ENCODE data around the gene IL1RN. TPM values are rescaled to one million over a fixed set of nuclear protein-coding genes. Genes with fewer than 3 reads are reported as not detected.

The IL1RN gene, protein sequence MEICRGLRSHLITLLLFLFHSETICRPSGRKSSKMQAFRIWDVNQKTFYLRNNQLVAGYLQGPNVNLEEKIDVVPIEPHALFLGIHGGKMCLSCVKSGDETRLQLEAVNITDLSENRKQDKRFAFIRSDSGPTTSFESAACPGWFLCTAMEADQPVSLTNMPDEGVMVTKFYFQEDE
- 1 to 10 TPM; 6.0 to 7.1 TPM for total RNA-seq
- polyA plus RNA-seq, result 10 to 100 TPM in 1 of 2 donors, under 1 TPM in 1; 0.74 to 11.6 TPM
- long read RNA-seq, donor 1, partial matches to known transcripts, result 0 of 2 reads
- long read RNA-seq, donor 1, other reads (novel, unspliced or antisense), result 1 of 2 reads
- long read RNA-seq, donor 2, partial matches to known transcripts, result 0 of 1 reads
- long read RNA-seq, donor 2, other reads (novel, unspliced or antisense), result 1 of 1 reads

DNA sequence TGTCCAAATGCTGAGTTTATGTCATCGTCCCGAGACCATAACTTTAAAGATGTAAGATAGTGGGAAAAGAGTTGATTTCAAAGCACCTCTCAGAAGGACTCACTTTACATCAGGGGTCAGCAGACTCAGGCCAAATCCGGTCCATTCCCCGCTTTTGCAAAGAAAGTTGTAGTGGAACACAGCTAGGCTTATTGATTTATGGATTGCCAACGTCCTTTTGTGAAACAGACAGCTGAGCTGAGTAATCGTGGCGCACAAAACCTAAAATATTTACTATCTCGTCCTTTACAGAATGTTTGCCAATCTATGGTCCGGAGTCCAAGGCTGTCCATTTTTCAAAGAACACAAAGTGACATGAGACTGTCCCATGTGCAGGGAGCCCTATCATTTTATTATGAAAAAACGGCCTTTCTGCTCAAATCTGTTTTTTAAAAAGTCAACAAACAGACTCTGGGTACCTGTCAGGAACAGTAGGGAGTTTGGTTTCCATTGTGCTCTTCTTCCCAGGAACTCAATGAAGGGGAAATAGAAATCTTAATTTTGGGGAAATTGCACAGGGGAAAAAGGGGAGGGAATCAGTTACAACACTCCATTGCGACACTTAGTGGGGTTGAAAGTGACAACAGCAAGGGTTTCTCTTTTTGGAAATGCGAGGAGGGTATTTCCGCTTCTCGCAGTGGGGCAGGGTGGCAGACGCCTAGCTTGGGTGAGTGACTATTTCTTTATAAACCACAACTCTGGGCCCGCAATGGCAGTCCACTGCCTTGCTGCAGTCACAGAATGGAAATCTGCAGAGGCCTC lies at the start of gene IL1RN:
IL1RN (plus strand) TSS at position 754 of the 801 bp plus-strand sequence; CDS start at position 781, 27 bp downstream.
- DNase-seq, result peak in 1 of 2 donors; percentile 62
- Histone ChIP-seq H3K4me1 (ENCODE audit: control insufficient read depth in 1 of 2, insufficient read depth in 2 of 2, low read length in 2 of 2) (no peaks in the 10 kb centered on the region), H3K27me3 (ENCODE audit: control insufficient read depth in 1 of 2, insufficient read depth in 2 of 2, low read length in 1 of 2) (no peaks in the 10 kb centered on the region), H3K27ac (ENCODE audit: low read depth in 1 of 2, low read length in 2 of 2) (no peak within 1 kb of the TSS), H3K4me3 (ENCODE audit: low read length in 2 of 2) (no peak within 1 kb of the TSS), H3K36me3 (ENCODE audit: control insufficient read depth in 1 of 2, insufficient read depth in 2 of 2, low read length in 1 of 2) (no peaks in the 10 kb centered on the region), H3K9me3 (ENCODE audit: control insufficient read depth, low read length) (no peaks in the 10 kb centered on the region)
- WGBS, 2 donors, result 82 to 84% methylated on average over 16 of the region's 16 CpGs
- intact Hi-C loops (cut with DNase I), result no loop called here
- peak; percentile 52 for ATAC-seq (ENCODE audit: low FRiP score)

DNA sequence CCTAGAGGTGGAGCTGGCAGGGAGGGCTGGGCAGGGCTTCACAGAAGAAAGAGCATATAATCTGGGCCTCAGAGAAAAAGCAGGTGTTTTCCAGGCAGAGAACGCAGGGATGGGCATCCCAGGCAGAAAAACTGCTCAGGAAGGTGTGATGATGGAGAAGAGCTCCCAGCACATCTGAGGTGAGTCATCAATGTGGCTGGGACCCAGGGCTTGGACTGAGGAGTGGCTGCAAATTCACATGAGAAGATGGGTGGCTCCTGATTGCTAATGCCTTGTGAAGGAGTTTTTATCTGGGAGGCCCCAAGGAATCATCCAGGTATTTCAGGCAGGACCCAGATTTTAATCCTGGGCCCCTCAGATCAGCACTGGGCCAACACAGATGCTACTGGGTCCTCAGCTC lies 49.5 kb upstream of the IL1RN start:
- H3K27ac ChIP-seq (ENCODE audit: low read depth in 1 of 2, low read length in 2 of 2), result no peak overlapping the region
- no peak for ATAC-seq (ENCODE audit: low FRiP score)

DNA sequence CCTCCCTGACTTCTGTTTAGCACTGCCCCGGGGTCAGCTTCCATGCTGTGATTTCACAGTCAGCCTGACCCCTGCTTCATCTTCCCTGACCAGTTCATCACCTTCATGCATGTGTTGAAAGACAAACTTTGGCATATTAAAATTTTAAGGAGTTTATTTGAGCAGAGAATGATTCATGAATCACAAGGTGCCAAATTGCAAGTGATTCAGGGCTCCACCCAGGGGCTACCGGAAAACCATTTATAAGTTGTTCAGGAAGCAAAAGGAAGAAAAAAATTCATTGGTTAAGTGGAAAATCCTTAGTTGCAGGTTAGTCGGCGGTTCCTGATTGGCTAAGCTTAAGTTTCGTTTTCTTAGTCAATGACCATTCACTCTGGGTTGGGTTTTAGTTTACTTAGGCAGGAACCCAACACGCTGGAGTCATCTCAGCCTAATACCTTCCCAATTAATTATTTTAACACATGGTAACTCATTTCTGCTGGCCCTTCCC lies 49.0 kb upstream of the IL1RN start:
- ATAC-seq (ENCODE audit: low FRiP score) (no peak), DNase-seq (no peak)
- WGBS, 2 donors, result 26 to 34% methylated on average over 6 of the region's 6 CpGs
- no peak overlapping the region for H3K4me3 ChIP-seq (ENCODE audit: low read length in 2 of 2)
- no peaks in the 10 kb centered on the region for H3K36me3 ChIP-seq (ENCODE audit: control insufficient read depth in 1 of 2, insufficient read depth in 2 of 2, low read length in 1 of 2)
- no peaks in the 10 kb centered on the region for H3K4me1 ChIP-seq (ENCODE audit: control insufficient read depth in 1 of 2, insufficient read depth in 2 of 2, low read length in 2 of 2)
- no peaks in the 10 kb centered on the region for H3K27me3 ChIP-seq (ENCODE audit: control insufficient read depth in 1 of 2, insufficient read depth in 2 of 2, low read length in 1 of 2)
- no peak overlapping the region for H3K27ac ChIP-seq (ENCODE audit: low read depth in 1 of 2, low read length in 2 of 2)
- intact Hi-C loops (cut with DNase I), result no loop called here
- H3K9me3 ChIP-seq (ENCODE audit: control insufficient read depth, low read length), result peaks cover 2% of the 10 kb centered on the region

More for the DNA sequence above, 49.5 kb upstream of the IL1RN start:
- 68 to 79% methylated on average over 1 of the region's 1 CpG for WGBS, 2 donors
- no peaks in the 10 kb centered on the region for H3K36me3 ChIP-seq (ENCODE audit: control insufficient read depth in 1 of 2, insufficient read depth in 2 of 2, low read length in 1 of 2)
- no peaks in the 10 kb centered on the region for H3K27me3 ChIP-seq (ENCODE audit: control insufficient read depth in 1 of 2, insufficient read depth in 2 of 2, low read length in 1 of 2)
- intact Hi-C loops (cut with DNase I), result no loop called here
- H3K4me1 ChIP-seq (ENCODE audit: control insufficient read depth in 1 of 2, insufficient read depth in 2 of 2, low read length in 2 of 2), result no peaks in the 10 kb centered on the region
- DNase-seq, result no peak
- H3K9me3 ChIP-seq (ENCODE audit: control insufficient read depth, low read length), result no peaks in the 10 kb centered on the region
- no peak overlapping the region for H3K4me3 ChIP-seq (ENCODE audit: low read length in 2 of 2)

DNA sequence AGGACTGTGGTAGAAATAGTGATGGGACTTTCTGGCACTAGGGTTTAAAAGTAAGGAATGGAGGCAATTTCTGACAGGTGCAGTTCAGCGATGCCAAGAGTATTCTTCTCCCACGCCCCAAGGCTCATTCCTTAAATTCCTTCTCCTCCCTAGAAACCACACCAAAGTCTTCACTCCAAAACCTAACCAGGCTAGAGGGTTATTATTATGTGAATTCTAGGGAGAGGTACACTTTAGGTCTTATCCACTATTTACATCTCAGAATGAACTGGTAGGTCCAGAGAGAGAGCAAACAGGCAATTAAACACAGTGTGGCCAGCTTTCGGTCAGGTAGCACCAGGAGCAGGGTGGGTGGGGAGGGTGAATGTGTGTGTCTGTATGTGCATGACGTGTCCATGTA lies 48.3 kb upstream of the IL1RN start:
- H3K4me3 ChIP-seq (ENCODE audit: low read length in 2 of 2), result no peak overlapping the region
- no peak overlapping the region for H3K27ac ChIP-seq (ENCODE audit: low read depth in 1 of 2, low read length in 2 of 2)
- H3K36me3 ChIP-seq (ENCODE audit: control insufficient read depth in 1 of 2, insufficient read depth in 2 of 2, low read length in 1 of 2), result no peaks in the 10 kb centered on the region
- H3K4me1 ChIP-seq (ENCODE audit: control insufficient read depth in 1 of 2, insufficient read depth in 2 of 2, low read length in 2 of 2), result no peaks in the 10 kb centered on the region
- no peaks in the 10 kb centered on the region for H3K27me3 ChIP-seq (ENCODE audit: control insufficient read depth in 1 of 2, insufficient read depth in 2 of 2, low read length in 1 of 2)
- intact Hi-C loops (cut with DNase I), result no loop called here
- peaks cover 2% of the 10 kb centered on the region for H3K9me3 ChIP-seq (ENCODE audit: control insufficient read depth, low read length)
- ATAC-seq (ENCODE audit: low FRiP score), result no peak
- no peak for DNase-seq
- WGBS, 2 donors, result 55 to 66% methylated on average over 4 of the region's 4 CpGs

DNA sequence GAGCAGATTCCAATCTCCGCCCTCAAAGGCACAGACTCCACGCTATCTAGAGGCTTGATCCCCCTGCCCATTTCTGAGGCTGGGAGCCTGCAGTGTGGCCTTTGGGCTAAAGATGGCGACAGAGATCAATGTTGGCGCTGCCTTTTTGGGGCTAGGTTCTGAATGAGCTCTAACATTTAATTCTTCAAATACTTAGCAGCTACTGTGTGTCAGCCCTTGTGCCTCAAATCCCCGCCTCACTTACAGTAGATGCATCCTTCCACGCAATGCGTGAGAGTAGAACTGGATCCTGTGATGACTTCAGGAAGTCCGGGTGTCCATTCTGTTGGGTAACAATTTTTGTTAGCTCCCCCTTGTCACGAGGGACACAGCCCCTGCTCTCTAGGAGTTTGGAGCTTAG lies 47.3 kb upstream of the IL1RN start:
- Histone ChIP-seq H3K4me3 (ENCODE audit: low read length in 2 of 2) (no peak overlapping the region), H3K9me3 (ENCODE audit: control insufficient read depth, low read length) (peaks cover 2% of the 10 kb centered on the region), H3K27me3 (ENCODE audit: control insufficient read depth in 1 of 2, insufficient read depth in 2 of 2, low read length in 1 of 2) (no peaks in the 10 kb centered on the region), H3K36me3 (ENCODE audit: control insufficient read depth in 1 of 2, insufficient read depth in 2 of 2, low read length in 1 of 2) (no peaks in the 10 kb centered on the region), H3K4me1 (ENCODE audit: control insufficient read depth in 1 of 2, insufficient read depth in 2 of 2, low read length in 2 of 2) (no peaks in the 10 kb centered on the region), H3K27ac (ENCODE audit: low read depth in 1 of 2, low read length in 2 of 2) (no peak overlapping the region)
- 28 to 35% methylated on average over 9 of the region's 9 CpGs for WGBS, 2 donors
- intact Hi-C loops (cut with DNase I), result no loop called here
- peak; percentile 52 for ATAC-seq (ENCODE audit: low FRiP score)
- DNase-seq, result no peak

DNA sequence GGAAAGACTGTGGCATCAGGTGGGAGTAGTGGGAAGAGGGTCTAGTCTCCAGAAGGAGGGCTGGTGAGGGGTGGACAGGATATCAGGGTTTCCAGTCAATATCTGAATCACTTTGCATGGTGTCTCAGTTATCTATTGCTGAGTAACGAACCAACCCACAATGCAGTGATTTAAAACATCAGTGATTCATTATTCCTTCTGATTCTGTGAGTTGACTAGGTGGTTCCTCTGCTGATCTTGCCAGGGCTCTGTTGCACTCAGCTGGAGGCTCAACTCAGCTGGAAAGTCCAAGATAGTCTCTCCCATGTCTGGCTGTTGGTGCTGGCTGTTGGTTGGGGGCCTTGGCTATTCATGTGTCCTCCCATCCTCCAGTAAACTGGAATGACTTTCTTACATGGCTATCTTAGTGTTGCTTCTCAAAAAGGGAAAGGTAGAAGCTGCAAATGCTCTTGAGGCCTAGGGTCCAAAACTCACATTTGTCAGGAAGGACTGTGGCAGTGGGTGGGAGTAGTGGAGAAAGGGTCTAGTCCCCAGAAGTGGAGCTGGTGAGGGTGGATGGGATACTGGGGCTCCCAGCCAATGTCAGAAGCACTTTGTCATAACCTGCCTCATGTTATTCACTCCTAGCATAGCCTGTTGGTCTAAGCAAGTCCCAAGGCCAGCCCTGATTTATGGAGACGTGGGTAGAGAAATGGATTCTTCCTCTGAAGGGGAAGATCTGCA lies 45.7 kb upstream of the IL1RN start:
- Histone ChIP-seq H3K9me3 (ENCODE audit: control insufficient read depth, low read length) (peaks cover 2% of the 10 kb centered on the region), H3K27me3 (ENCODE audit: control insufficient read depth in 1 of 2, insufficient read depth in 2 of 2, low read length in 1 of 2) (no peaks in the 10 kb centered on the region), H3K36me3 (ENCODE audit: control insufficient read depth in 1 of 2, insufficient read depth in 2 of 2, low read length in 1 of 2) (no peaks in the 10 kb centered on the region), H3K27ac (ENCODE audit: low read depth in 1 of 2, low read length in 2 of 2) (no peak overlapping the region), H3K4me3 (ENCODE audit: low read length in 2 of 2) (no peak overlapping the region), H3K4me1 (ENCODE audit: control insufficient read depth in 1 of 2, insufficient read depth in 2 of 2, low read length in 2 of 2) (no peaks in the 10 kb centered on the region)
- intact Hi-C loops (cut with DNase I), result no loop called here
- 75 to 77% methylated on average over 2 of the region's 2 CpGs for WGBS, 2 donors
- ATAC-seq (ENCODE audit: low FRiP score) (no peak), DNase-seq (no peak)

DNA sequence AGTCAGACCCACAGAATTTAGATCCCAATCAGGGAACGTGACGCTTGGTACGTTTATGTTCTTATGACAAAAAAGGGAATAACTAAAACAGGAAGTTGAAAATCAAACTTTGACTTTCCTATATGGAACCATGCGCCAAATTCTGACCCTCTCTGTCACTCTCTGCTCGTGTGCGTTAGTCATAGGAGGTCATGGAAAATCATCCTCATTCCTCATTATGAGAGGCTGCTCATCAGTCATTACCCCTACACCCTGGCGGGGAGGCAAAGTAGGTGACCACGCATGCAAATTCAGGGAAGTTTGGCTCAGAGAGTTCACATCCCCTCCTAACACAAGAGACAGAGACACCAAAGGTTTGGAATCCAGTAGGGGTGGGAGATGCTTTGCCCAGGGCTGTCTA lies 44.1 kb upstream of the IL1RN start:
- Histone ChIP-seq H3K27ac (ENCODE audit: low read depth in 1 of 2, low read length in 2 of 2) (no peak overlapping the region), H3K4me3 (ENCODE audit: low read length in 2 of 2) (no peak overlapping the region), H3K4me1 (ENCODE audit: control insufficient read depth in 1 of 2, insufficient read depth in 2 of 2, low read length in 2 of 2) (no peaks in the 10 kb centered on the region), H3K9me3 (ENCODE audit: control insufficient read depth, low read length) (peaks cover 3% of the 10 kb centered on the region), H3K27me3 (ENCODE audit: control insufficient read depth in 1 of 2, insufficient read depth in 2 of 2, low read length in 1 of 2) (no peaks in the 10 kb centered on the region), H3K36me3 (ENCODE audit: control insufficient read depth in 1 of 2, insufficient read depth in 2 of 2, low read length in 1 of 2) (no peaks in the 10 kb centered on the region)
- 48 to 57% methylated on average over 8 of the region's 8 CpGs for WGBS, 2 donors
- intact Hi-C loops (cut with DNase I), result no loop called here
- no peak for DNase-seq
- ATAC-seq (ENCODE audit: low FRiP score), result no peak

DNA sequence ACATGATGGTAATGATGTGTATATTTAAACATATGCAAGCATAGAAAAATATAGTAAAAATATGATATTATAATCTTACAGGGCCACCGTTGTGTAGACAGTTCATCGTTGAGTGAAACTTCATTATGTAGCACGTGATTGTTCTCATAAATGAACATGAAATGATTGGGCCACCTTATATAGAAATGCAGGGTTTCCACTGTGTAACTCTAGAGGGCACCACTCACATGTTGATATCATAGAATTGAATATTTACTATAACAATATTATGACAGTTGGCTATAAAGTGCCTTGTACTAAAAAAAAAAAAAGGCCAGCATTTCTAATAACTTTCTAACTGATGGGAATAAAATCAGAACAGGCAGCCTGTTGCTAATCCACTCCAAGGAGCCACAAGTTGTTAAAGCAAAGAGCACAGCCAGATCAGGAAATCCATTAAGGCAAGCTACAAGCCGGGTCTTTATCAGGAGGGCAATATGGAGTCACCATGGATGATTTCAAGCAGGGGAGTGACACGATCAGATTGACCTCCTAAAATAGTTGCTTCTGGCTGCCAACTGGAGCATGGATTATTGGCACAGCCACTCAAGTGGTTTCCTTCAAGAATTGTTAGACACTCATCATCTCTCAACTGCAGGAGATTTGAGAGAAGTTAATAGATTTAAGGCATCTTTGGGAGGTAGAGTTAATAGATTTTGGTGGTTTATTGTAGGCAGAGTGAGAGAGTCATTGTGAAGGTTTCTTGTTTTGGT lies 43.0 kb upstream of the IL1RN start:
- Histone ChIP-seq H3K9me3 (ENCODE audit: control insufficient read depth, low read length) (peaks cover 3% of the 10 kb centered on the region), H3K27ac (ENCODE audit: low read depth in 1 of 2, low read length in 2 of 2) (no peak overlapping the region), H3K4me3 (ENCODE audit: low read length in 2 of 2) (no peak overlapping the region), H3K27me3 (ENCODE audit: control insufficient read depth in 1 of 2, insufficient read depth in 2 of 2, low read length in 1 of 2) (peaks cover 0 to 1% of the 10 kb centered on the region in 2 donors), H3K4me1 (ENCODE audit: control insufficient read depth in 1 of 2, insufficient read depth in 2 of 2, low read length in 2 of 2) (no peaks in the 10 kb centered on the region), H3K36me3 (ENCODE audit: control insufficient read depth in 1 of 2, insufficient read depth in 2 of 2, low read length in 1 of 2) (no peaks in the 10 kb centered on the region)
- WGBS, 2 donors, result 55 to 57% methylated on average over 5 of the region's 5 CpGs
- ATAC-seq (ENCODE audit: low FRiP score) (no peak), DNase-seq (no peak)
- intact Hi-C loops (cut with DNase I), result no loop called here
